Hematopoietic multipotent progenitor cell treated with erythropoietin and hydrocortisone succinate and interleukin-3 and kit ligand, for 15 days (in vitro differentiated cells): Measurements from ENCODE around the gene TSSK2.
"Not testable (repeated sequence)": the region's sequence is repeated elsewhere in the genome, so short reads cannot be mapped to it uniquely, and the experiment has no call there.

Experiments
- DNase-seq: peaks from one replicate; pipeline ENCODE4 v3.0.0-alpha.2; 2015; ENCODE audit warnings: low spot score

Gene TSSK2

GRCh38 chr22:19143212-19143611 lies 12.1 kb downstream of the TSSK2 start:
- no peak for DNase-seq

- DNase-seq: peak; percentile 20
Observed at GRCh38 chr22:19143967-19144400, 12.9 kb downstream of the TSSK2 start.

- no peak for DNase-seq
Observed at GRCh38 chr22:19146215-19146968, 15.3 kb downstream of the TSSK2 start.

GRCh38 chr22:19147195-19147780 lies 16.2 kb downstream of the TSSK2 start:
- DNase-seq: no peak

- no peak for DNase-seq
Observed at GRCh38 chr22:19148417-19149046, 17.4 kb downstream of the TSSK2 start.

GRCh38 chr22:19149047-19149883 lies 18.2 kb downstream of the TSSK2 start:
- no peak for DNase-seq

GRCh38 chr22:19149991-19150390 lies 18.9 kb downstream of the TSSK2 start, which contains the start of gene GSC2:
Gene GSC2, minus strand, starts transcription at chr22:19150292. Its CDS starts 9 bp downstream, at chr22:19150283.
- DNase-seq: no peak

GRCh38 chr22:19150482-19151328 lies 19.6 kb downstream of the TSSK2 start:
- DNase-seq: no peak

GRCh38 chr22:19151329-19152191 lies 20.5 kb downstream of the TSSK2 start:
- no peak for DNase-seq

GRCh38 chr22:19152942-19153883 lies 22.1 kb downstream of the TSSK2 start:
- DNase-seq: no peak

- not testable (repeated sequence) for DNase-seq
Observed at GRCh38 chr22:19156109-19156508, 25.0 kb downstream of the TSSK2 start.

GRCh38 chr22:19158649-19159048 lies 27.5 kb downstream of the TSSK2 start:
- not testable (repeated sequence) for DNase-seq

GRCh38 chr22:19164425-19164824 lies 33.3 kb downstream of the TSSK2 start:
- no peak for DNase-seq

GRCh38 chr22:19166421-19166820 lies 35.3 kb downstream of the TSSK2 start:
- no peak for DNase-seq

GRCh38 chr22:19167106-19167869 lies 36.2 kb downstream of the TSSK2 start:
- no peak for DNase-seq

GRCh38 chr22:19168088-19168890 lies 37.2 kb downstream of the TSSK2 start:
- no peak for DNase-seq
